ENCODE measurements around the gene TFF3.

The TFF3 gene

DNA sequence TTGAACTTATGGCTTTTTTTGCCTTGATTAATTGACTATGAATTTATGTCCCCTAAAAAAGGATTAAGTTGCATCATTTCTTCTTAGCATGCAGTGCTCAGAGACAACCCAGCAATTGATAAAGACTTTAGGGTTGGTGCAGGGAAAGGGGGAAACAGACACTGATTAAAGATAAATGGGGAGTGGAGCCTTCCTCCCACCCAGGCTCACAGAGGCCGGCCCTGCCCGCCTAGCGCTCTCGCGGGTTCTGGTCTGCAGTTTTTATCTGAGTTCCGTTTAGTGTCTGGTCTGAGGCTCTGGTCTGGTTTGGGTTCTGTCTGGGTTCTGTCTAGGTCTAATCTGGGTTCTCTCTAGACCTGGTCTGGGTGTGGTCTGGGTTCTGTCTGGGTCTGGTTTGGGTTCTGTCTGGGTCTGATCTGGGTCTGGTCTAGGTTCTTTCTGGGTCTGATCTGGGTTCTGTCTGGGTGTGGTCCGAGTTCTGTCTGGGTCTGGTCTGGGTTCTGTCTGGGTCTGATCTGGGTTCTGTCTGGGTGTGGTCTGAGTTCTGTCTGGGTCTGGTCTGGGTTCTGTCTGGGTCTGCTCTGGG is 48.1 kb downstream of the TFF3 start:
- no peak for DNase-seq (ENCODE audit: low read depth)

DNA sequence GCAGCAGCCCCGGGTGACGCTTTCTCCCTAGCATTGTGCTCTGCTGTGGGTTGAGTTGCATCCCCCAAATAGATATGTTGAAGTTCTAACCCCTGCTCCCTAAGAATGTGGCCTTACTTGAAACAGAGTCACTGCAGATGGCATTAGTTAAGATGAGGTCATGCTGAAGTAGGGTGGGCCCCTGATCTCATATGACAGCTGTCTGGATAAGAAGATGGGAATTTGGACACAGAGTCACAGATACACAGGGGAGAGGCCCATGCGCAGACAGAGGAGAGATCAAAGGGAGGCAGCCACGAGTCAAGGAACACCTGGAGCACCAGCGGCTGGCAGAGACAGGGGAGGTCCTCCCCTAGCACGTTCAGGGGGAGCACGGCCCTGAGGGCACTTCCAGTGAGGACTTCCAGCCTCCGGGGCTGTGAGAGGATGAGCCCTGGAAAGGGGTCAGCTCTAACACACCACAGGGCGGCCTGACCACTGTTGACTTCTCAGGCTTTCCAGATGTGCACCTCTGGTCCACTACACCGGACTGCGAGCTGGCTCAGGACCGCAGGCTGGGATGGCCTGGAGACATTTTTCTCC is 49.9 kb downstream of the TFF3 start:
- DNase-seq (ENCODE audit: low read depth): no peak

DNA sequence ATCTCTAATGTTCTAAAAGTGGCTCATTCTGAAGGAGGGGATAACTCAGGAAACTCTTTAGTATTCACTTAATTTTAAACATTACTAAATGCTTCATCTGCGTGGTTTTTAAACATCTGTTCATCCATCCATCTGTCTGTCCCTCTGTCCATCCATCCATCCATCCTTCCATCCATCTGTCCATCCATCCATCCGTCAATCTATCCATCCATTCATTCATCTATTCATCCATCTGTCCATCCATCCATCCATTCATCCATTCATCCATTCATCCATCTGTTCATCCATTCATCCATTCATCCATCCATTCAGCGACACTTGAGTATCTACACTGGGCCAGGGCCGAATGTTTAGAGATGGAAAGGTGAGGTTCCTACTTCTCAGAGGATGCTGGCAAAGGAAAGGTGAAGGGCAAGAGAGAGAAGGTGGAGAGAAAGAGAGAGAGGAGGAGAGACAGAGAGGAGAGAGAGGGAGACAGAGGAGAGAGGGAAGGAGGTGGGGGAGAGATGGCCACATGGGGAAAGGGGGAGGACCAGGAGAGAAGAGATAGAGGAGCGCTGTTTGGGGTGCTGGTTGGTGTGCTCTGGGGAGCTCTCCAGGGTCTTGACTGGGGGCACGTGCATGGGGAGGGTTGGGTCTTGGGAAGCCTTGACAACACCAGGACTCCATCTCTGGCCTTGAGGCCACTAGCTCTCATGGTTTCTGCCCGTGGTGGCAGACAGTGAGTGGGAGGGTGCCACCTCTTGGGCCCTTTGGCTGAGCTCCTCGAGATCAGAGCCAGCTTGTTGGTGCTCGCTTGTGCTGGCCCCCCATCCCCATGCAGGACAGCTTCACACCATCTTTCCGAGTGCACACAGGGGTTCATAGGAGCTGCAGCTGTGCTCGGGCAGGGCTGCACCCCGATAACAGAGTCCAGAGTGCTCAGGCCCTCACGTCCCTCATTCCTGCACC is 50.7 kb downstream of the TFF3 start:
- DNase-seq (ENCODE audit: low read depth): no peak

DNA sequence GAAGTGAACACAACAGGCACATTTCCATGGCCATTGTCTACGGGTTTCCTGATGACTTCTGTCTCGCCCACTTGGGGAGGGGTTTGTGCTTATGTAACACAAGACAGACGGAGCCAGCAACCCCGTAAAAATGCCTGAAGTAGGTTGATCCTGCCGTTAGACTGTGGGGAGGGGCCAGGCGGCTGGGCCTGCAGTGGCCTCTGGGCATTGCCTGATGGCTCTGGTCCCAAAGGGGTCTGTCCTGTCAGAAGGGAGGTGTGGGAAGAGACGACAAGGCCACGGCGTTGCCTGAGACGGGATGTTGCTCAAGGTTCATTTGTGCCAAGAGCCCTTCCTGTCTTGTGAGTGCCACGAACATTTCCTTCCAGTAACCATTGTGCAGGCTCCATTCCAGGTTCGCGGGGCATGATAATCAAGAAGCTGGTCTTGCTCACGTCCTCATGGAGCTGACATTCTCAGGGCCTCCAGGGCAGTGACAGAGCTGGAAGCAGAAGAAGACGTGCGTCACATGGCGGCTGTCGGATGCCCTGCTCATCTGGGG is 51.5 kb downstream of the TFF3 start:
- no peak for DNase-seq (ENCODE audit: low read depth)

DNA sequence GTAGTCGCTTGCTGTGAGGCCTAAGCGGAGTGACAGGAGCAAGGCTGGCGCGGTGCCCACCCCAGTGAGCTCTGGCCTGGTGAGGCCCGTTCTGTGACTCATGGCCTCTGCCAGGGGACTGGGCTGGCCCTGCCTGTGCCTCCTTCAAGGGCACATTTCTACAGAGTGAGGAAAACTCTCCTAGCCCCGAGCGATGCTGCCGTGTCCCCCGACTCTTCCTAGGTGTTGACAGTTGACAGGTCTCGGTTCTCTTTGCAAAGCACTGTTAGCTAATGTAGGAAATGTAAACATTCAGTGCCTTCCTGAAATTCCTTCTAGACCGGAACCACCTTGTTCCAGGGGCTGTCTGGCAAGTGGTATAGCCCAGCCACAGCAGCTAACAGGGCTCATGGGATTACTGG is 52.4 kb downstream of the TFF3 start:
- DNase-seq (ENCODE audit: low read depth): peak; percentile 3

DNA sequence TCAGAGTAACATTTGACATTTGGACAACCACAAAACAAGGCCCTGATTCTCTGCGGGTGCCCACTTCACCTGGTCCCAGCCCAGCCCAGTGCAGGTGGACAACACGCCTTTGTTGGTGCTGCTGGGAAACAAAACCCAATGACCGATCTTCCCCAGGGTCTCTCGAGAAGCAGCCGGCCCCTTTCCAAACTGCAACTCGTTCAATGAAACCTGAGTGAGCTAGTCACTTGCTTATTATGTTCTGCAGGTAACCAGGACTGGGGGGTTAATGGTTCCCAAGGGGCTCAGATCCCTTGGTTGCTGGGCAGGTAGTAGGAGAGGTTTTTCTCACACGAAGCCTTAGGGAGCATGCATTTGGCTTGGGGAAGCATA is 53.4 kb downstream of the TFF3 start:
- no peak for DNase-seq (ENCODE audit: low read depth)
